ENCODE results near the gene PF4V1.

PF4V1 gene

DNA sequence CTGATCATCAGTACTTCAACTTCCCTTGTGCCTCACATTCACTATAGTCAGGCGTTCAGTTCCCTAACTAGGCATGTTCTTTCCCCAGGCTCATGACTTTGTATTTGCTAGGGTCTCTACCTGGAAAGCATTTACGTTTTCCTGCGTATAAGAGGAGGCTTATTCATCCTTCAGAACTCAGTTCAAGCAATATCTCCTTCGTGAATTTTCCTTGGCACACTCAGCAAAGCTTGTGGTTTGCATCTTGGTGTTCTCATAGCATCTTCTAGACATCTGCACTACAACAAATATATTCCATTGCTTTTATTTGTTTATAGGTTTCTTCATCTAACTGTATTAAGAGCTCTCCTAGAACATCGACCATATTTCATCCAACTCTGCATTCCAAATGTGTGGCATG is 14.0 kb upstream of the PF4V1 start:
- H3K4me3 Mint-ChIP-seq: no peak overlapping the region
- H3K27me3 Mint-ChIP-seq: peaks cover 15% of the 10 kb centered on the region
- H3K9me3 Mint-ChIP-seq: no peaks in the 10 kb centered on the region
- H3K4me1 Mint-ChIP-seq: no peaks in the 10 kb centered on the region
- no peak for DNase-seq
- H3K27ac Mint-ChIP-seq: no peak overlapping the region
- CTCF ChIA-PET: no interaction called here
- no peaks in the 10 kb centered on the region for H3K36me3 Mint-ChIP-seq

DNA sequence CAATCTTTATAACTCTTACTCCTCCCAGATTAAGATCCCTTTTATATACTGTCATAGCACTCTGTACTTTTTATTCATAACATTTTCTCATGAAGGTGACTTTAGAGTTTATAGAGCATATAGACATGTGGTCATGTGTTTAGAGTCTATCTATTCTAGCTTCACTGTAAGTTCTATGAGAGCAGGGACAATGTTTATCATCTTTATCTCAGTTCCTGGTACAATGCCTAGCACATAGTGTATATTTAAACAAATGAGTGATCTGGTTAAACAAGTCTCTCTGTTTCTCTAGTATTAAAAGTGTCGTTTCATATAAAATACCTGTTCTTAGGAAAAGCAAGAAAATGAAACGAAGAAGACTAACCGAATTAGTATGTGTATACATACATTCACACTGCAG is 13.4 kb upstream of the PF4V1 start:
- CTCF ChIA-PET: no interaction called here
- no peak for DNase-seq
- Mint-ChIP-seq H3K36me3 (no peaks in the 10 kb centered on the region), H3K4me1 (no peaks in the 10 kb centered on the region), H3K9me3 (no peaks in the 10 kb centered on the region), H3K4me3 (no peak overlapping the region), H3K27ac (no peak overlapping the region), H3K27me3 (peaks cover 15% of the 10 kb centered on the region)

DNA sequence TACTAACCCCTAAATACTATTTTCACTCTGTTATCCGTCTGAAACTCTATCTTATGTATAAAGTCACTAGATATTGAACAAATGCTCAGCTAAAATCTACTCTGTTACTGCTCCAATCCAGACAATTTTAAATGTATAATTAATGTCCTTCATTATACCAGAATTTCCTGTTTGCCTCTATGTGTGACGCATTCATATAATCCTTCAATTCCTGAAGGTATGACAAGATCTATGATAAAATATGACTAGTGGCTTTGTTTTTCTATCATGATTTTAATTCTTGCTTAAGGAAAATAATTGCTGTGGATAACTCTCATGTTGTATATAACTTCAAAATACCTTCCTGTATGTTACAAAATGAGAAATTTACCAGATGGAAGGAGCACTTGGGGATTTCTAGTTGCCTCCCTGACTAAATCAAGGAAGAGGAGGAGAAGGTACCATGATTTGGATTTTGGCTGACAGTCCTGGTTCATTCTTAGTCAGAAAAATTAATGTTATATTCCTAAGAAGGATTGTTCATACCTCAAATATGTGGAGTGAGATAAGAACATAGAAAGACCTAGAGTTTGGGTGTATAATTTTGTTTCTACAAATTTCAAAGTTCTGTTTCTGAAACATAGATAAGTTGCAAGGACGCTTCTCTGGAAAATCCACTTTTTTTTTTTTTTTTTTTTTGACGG is 11.7 kb upstream of the PF4V1 start:
- Mint-ChIP-seq H3K9me3 (no peaks in the 10 kb centered on the region), H3K27me3 (peaks cover 12% of the 10 kb centered on the region), H3K4me3 (no peak overlapping the region), H3K36me3 (no peaks in the 10 kb centered on the region), H3K4me1 (no peaks in the 10 kb centered on the region), H3K27ac (no peak overlapping the region)
- CTCF ChIA-PET: no interaction called here
- no peak for DNase-seq

DNA sequence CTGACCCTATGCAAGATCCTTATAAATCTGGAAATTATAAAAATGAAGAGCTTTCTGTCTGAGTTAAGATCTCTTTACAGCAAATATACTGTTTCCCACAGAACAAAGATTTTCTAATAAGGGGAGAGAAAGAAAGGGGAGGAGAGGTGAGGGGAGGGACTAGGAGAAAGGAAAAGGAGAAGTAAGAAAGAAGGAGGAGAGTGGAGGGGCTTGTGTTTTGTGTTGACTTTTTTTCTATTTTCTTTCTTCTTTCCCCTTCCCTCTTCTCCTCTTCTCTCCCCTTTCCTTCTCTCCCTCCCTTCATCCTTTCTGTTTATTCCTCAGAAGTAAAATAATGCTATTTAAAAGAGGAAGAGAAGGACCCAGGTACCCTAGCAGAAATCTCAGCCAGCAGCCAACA is 10.4 kb upstream of the PF4V1 start:
- Mint-ChIP-seq H3K27me3 (no peaks in the 10 kb centered on the region), H3K27ac (no peak overlapping the region)
- CTCF ChIA-PET: no interaction called here

DNA sequence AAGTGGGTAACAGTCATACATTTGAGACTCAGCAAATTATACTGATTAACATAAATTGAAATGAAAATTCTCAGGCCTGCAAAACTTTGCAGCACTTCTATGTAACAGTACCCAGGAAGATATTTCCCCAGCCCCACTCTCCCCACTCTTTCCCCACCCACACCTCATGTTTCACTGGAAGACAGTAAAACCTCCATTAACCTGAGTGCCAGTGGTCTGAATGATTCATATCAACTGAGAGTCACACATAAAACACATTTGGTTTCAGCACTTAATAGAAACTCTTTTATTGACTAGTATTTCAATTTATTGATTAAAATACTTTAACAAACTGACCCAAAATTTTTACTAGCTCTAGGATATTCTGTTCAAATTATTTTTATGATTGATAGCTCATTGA is 9.7 kb upstream of the PF4V1 start:
- H3K27me3 Mint-ChIP-seq: no peaks in the 10 kb centered on the region
- CTCF ChIA-PET: no interaction called here

More for the DNA sequence above, 10.4 kb upstream of the PF4V1 start:
- no peak overlapping the region for H3K4me3 Mint-ChIP-seq
- H3K9me3 Mint-ChIP-seq: no peaks in the 10 kb centered on the region
- H3K36me3 Mint-ChIP-seq: no peaks in the 10 kb centered on the region
- no peaks in the 10 kb centered on the region for H3K4me1 Mint-ChIP-seq
- DNase-seq: no peak

DNA sequence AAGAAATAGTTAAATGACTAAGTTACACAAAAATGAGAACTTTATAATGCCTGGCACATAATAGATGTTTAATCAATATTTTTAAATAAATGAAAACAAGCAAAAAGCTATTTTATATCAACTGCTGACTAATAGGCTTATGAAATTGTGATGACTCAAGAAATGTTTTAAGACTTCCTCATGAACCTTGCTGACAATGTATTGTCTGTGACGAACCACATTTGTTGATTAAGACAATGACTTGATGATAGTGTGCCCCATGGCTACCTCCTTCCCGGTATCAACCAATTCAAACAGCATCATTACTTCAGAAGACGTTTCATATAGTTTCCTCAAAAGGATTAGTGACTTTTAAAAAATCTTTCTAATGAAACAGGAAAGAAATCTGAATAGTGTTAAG is 8.8 kb upstream of the PF4V1 start:
- DNase-seq: no peak
- Mint-ChIP-seq H3K4me1 (no peaks in the 10 kb centered on the region), H3K9me3 (no peaks in the 10 kb centered on the region), H3K27ac (no peak overlapping the region), H3K4me3 (no peak overlapping the region), H3K27me3 (no peaks in the 10 kb centered on the region), H3K36me3 (no peaks in the 10 kb centered on the region)
- CTCF ChIA-PET: no interaction called here

More for the DNA sequence above, 9.7 kb upstream of the PF4V1 start:
- no peak overlapping the region for H3K27ac Mint-ChIP-seq
- DNase-seq: no peak
- no peak overlapping the region for H3K4me3 Mint-ChIP-seq
- H3K9me3 Mint-ChIP-seq: no peaks in the 10 kb centered on the region
- H3K4me1 Mint-ChIP-seq: no peaks in the 10 kb centered on the region
- no peaks in the 10 kb centered on the region for H3K36me3 Mint-ChIP-seq

DNA sequence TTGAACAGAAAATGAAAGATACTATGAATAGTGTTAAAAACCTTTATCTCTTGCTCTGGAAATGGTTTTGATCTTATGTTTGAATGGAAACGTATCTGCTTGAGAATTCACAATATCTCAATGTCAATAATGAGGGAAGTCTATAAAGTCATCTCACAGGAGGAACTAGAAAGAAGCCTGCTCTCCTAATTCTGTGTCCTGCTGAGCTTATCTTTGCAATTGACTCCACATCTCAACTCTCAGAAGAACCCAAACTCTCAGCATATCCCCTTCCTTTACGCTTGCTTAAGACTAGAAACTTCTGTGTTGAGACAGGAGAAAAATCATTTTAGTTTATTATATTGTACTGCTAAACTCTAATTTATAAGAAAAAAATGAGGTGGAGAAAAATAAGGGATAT is 8.3 kb upstream of the PF4V1 start:
- no peak overlapping the region for H3K4me3 Mint-ChIP-seq
- CTCF ChIA-PET: no interaction called here

DNA sequence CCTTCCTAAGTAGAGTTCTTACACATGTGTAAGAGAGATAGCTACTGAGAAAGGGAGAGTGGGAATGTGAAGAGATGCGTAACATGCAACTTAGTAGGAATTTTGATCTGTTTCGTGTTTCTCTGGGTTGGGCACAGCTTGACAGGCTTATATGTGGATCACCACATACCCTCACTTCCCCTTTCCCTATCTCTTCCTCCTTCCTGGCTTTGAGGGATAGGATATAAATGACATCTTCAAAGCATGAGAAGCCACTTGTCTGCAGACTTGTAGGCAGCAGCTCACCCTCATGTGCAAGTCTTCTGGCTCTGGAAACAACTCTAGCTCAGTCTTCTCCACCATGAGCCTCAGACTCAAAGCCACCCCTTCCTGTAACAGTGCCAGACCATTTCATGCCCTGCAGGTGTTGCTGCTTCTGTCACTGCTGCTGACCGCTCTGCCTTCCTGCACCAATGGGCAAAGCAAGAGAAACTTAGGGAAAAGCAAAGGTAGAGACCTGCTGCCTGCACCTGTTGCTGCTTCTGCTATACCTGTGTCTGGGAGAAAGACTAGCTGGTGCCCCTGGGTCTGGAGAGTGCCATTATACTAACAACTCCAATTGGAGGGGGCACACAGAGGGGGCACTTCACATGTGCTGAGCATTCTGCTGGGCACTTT is 5.4 kb upstream of the PF4V1 start:
- Mint-ChIP-seq H3K9me3 (no peaks in the 10 kb centered on the region), H3K4me3 (no peak overlapping the region), H3K27me3 (peaks cover 4% of the 10 kb centered on the region), H3K27ac (no peak overlapping the region), H3K36me3 (no peaks in the 10 kb centered on the region), H3K4me1 (no peaks in the 10 kb centered on the region)
- DNase-seq: no peak
- CTCF ChIA-PET: no interaction called here

More for the DNA sequence above, 8.3 kb upstream of the PF4V1 start:
- Mint-ChIP-seq H3K4me1 (no peaks in the 10 kb centered on the region), H3K36me3 (no peaks in the 10 kb centered on the region), H3K9me3 (no peaks in the 10 kb centered on the region), H3K27ac (no peak overlapping the region), H3K27me3 (no peaks in the 10 kb centered on the region)
- DNase-seq: no peak

DNA sequence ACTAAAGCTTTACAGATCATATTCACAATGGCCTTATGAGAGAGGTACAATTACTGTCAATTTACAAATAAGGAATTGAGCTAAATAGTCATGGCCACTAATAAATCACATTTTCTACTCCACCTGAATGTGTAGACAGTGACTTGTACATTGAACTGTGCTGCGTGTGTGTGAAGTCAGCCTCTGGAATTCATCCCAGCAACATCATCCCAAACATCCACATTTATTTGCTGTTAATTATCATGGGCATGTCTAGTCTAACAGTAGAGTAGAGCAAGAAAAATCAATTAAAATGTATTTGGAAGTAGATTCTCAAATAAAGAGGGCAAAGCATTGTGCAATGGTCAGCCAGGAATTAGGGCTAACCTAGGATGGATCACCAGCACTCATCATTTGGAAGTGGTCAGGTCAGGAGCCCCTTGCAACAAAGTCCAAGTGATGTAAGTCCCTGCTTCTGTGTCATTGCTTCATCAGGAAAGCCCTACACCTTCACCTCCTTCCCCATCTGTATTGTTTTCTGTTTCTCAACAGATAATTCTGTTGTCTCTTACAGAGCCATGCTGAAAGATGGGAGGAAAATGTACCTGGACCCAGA is 4.8 kb upstream of the PF4V1 start:
- Mint-ChIP-seq H3K4me3 (no peak overlapping the region), H3K4me1 (no peaks in the 10 kb centered on the region), H3K36me3 (no peaks in the 10 kb centered on the region), H3K27me3 (peaks cover 4% of the 10 kb centered on the region), H3K27ac (no peak overlapping the region), H3K9me3 (no peaks in the 10 kb centered on the region)
- DNase-seq: no peak
- CTCF ChIA-PET: no interaction called here

DNA sequence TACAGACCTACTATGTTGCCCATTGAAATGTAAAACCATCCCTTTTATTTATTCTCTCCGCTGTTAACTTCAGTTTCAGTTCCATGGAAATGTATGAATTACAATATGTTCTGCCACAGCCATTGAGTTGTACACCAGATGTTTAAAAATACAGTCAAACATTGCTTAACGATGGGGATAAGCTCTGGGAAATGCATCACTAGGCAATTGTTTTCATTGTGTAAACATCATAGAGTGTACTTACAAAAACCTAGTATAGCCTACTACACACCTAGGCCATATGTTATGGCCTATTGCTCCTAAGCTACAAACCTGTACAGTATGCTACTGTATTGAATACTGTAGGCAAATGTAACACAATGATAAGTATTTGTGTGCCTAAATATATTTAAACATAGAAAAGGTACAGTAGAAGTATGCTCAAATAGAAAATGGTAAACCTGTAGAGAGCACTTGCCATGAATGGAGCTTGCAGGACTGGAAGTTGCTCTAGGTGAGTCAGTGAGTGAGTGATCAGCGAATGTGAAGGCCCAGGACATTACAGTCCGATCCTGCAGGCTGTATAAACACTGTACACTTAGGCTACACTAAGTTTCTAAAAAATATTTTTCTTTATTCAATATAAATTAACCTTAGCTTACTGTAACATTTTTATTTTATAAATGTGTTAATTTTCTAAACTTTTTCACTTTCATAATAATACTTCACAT is 2.7 kb upstream of the PF4V1 start:
- no peak for DNase-seq
- Mint-ChIP-seq H3K4me3 (no peak overlapping the region), H3K27ac (no peak overlapping the region), H3K27me3 (peaks cover 4% of the 10 kb centered on the region), H3K4me1 (no peaks in the 10 kb centered on the region), H3K36me3 (no peaks in the 10 kb centered on the region), H3K9me3 (no peaks in the 10 kb centered on the region)
- CTCF ChIA-PET: no interaction called here

DNA sequence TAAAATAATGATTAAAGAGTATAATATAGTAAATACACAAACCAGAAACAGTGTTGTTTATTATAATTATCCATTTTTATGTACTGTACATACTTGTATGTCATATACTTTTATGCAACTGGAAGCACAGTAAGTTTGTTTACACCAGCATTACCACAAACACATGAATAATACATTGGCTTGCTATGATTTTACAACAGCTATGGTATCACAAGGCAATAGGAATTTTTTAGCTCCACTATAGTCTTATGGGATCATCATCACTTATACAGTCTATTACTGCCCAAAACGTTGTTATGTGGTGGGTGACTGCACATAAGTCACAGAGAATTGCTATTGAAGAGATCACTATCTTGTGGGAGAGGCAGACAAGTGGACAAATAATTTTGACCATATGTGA is 1.8 kb upstream of the PF4V1 start:
- no peak overlapping the region for H3K4me3 Mint-ChIP-seq
- H3K27ac Mint-ChIP-seq: no peak overlapping the region
- no peaks in the 10 kb centered on the region for H3K4me1 Mint-ChIP-seq
- peaks cover 4% of the 10 kb centered on the region for H3K27me3 Mint-ChIP-seq
- CTCF ChIA-PET: no interaction called here
- no peaks in the 10 kb centered on the region for H3K36me3 Mint-ChIP-seq
- H3K9me3 Mint-ChIP-seq: no peaks in the 10 kb centered on the region
- no peak for DNase-seq

DNA sequence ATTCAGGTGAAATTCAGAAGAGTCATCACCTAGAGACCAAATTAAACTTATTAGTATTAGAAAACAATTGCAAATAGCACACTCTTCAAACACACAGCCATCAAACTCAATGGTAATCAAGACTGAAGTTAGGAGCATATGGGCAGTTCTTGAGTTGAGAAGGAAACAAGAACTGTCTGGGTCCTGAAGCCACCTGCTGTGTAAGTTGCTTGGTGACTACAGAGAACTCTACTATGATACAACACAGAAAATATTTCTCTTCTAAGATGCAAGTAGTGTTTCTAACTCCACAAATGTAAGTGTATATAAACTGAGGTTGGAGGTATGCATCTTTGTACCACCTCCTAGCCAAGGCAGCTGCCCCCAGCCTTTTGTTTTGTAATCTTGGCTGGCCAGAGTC is 325 bp upstream of the PF4V1 start:
- DNase-seq: no peak
- no peak overlapping the region for H3K4me3 Mint-ChIP-seq
- H3K9me3 Mint-ChIP-seq: no peaks in the 10 kb centered on the region
- no peaks in the 10 kb centered on the region for H3K4me1 Mint-ChIP-seq
- H3K36me3 Mint-ChIP-seq: no peaks in the 10 kb centered on the region
- H3K27ac Mint-ChIP-seq: no peak overlapping the region
- H3K27me3 Mint-ChIP-seq: peaks cover 4% of the 10 kb centered on the region
- CTCF ChIA-PET: no interaction called here

DNA sequence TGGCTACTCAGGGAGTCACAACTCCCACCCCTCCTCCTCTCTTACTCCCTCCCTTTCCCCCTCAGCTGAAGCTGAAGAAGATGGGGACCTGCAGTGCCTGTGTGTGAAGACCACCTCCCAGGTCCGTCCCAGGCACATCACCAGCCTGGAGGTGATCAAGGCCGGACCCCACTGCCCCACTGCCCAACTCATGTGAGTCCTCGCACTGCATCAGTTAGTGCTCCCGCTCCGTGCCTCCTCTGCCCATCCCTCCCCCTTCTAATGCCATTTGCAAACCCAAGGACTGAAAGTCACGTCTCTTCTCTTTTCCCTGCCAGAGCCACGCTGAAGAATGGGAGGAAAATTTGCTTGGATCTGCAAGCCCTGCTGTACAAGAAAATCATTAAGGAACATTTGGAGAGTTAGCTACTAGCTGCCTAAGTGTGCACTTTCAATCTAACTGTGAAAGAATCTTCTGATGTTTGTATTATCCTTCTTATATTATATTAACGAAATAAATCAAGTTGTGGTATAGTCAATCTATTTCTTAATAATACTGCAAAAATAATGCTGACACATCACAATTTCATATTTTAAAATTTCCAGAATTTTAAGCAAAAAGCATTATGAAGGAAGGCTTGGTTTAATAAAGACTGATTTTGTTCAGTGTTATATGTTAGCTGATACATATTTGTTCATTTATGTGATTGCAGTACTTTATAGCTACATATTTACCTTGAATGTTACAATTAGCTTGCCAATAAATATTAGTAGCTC is 800 bp downstream of the PF4V1 start:
- H3K36me3 Mint-ChIP-seq: no peaks in the 10 kb centered on the region
- H3K4me3 Mint-ChIP-seq: no peak overlapping the region
- H3K4me1 Mint-ChIP-seq: no peaks in the 10 kb centered on the region
- CTCF ChIA-PET: no interaction called here
- H3K27ac Mint-ChIP-seq: no peak overlapping the region
- H3K9me3 Mint-ChIP-seq: no peaks in the 10 kb centered on the region
- no peak for DNase-seq
- peaks cover 4% of the 10 kb centered on the region for H3K27me3 Mint-ChIP-seq

DNA sequence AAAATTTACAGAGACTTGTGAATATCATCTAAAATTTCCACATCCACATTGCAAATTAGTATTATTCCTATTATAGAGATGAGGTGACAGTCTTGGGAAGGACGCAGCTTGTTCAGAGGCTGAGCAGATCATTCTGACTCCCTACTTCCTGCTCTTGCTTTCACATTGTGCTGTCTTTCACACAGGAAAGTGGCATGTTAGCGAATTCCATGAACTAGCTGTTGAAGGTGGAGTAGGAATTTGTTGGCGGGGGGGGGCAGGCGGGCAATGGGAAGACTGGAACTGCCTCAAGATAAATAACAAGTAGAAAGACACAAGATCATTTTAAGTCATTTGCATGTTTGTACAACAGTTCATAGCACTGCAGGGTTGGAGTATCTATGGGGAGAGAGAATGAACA is 2.3 kb downstream of the PF4V1 start:
- Mint-ChIP-seq H3K4me3 (no peak overlapping the region), H3K9me3 (no peaks in the 10 kb centered on the region), H3K27me3 (peaks cover 4% of the 10 kb centered on the region), H3K4me1 (no peaks in the 10 kb centered on the region), H3K27ac (no peak overlapping the region), H3K36me3 (no peaks in the 10 kb centered on the region)
- CTCF ChIA-PET: no interaction called here
- DNase-seq: no peak
